ENCODE data around the gene CUX1.
"Not testable (repeated sequence)": the region's sequence is repeated elsewhere in the genome, so short reads cannot be mapped to it uniquely, and the experiment has no call there.

The CUX1 gene

DNA sequence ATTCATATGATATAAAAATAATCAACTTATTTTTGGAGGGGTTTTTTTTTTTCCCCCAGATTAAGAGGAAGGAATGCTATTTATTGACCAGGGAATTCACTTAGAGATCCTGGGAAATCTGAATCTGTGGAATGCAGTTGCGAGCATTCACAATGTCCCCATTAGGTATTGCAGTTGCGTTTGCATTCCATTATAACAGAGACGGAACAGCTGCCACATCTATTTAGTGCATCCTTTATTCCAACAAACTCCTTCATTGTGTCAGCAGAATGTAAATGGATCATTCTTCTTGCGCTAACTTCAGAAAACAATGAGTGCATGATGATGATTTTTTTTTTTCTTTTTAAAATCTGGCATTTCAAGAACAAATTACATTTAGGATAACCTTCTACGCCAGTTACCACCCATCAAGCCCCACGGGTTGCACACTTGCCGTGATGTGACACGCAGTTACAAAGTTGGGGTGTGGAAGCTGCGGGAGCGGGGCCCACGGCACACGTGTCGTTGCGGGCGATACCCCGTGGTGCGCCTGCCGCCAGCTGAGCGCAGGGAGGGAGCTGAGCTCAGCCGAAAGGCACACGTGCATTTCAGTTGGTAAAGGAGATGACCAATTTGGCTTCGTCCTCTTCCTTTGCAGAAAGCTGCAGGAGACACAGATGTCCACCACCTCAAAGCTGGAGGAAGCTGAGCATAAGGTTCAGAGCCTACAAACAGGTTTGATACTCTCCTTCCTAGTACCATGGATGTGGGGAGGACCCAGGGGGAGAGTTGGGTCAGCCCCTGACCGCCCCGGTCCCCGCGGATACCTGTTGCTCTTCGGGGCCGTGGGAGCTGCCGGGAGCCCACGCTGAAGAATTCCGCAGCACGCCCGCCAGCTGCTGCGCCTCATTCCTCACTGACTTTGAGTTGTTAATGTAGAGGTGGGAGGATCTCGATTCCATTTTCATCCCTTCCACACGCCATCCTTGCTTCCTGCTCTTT, 293.9 kb downstream of the CUX1 start:
- DNase-seq, result no peak

DNA sequence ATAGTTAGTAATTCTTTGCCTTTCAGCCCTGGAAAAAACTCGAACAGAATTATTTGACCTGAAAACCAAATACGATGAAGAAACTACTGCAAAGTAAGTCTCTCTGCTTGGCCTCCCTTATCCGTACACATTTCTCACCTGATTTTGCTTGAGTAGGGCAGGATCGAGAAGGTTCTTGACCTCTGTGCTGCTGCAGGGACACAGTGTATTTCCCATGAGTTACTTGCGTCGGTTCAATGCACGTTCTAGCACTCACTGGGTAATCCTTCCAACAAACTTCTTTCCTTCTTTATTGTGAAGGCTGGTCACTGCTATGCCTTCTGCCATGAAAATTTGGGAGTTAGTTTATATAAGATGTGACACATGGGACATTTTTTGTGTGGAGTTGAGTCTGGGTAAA, 297.8 kb downstream of the CUX1 start:
- no peak for DNase-seq

DNA sequence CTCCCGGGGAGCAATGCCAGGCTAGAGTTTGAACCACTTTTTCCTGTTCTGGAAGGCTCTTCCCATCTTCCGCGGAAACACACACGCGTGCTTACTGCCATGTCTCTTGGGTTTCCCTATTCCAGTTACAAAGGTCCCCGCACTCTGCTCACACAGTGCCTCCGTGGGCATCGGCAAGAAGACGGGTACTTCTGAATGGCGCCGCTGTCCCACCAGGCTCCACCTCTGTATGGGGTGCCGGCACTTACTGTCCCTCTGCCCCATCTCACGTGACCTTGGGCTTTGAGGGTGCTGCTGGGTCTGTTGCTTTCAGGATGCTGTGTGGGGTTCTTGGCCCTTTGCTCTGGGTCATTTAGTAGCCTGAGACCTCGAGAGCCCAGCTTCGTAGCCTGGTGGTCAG, 298.5 kb downstream of the CUX1 start:
- DNase-seq, result no peak

DNA sequence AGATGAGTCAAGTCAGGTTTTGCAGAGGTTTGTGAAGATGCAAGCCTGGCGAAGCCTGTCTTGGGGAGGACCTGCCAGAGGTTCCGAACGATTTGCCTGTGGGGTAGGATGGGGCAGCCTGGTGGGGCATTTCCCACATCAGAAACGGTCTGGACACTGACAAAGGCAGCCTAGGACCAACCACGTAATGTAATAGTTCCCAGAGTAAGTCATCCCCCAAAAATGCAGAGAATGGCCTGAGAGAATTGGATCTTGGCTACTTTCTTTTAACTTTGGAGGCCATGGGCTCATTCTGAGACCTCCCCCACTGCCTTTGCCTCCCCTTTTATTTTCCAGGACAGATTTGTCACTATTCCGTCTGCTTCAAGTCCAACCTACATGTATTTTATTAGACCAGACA, 300.3 kb downstream of the CUX1 start:
- DNase-seq, result no peak

DNA sequence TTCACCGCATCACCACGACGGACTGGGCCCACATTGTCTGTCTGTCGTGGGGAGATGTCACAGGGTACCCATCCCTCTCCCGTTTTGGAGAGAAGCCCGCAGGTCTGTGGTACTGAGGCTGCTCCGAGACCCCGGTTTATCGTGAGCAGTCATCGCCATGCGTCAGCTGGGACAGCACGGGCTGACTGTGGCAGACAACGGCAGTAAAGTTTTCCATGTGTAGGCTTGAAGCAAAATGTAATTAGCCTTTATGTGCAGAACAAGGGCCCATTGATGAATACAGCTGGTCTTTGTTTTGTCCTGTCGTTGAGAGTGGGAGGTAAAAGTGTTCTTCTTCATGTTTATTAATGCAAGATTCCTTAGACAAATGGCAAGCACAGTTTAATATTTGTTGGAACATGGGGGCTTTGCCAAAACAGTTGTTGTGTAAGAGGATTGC, 301.8 kb downstream of the CUX1 start:
- DNase-seq, result no peak

DNA sequence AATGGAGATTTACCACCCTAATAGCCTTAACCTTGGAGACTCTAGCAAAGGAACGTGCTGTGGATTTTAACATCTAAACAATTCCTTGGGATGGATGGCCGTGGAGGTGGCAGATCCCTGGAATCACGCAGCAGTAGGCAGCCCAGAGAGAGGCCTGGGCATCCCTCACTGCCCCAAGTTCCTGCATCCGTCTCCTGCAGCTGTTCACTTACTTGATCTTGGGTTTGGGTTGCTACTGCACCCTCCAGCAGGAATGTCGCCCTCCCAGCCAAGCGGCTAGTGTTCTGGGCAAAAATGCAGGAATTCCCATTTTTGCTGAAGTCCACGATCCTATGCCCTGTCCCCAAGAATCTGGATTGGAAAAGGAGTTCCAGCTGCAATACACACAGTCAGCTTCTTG, 302.5 kb downstream of the CUX1 start:
- no peak for DNase-seq

DNA sequence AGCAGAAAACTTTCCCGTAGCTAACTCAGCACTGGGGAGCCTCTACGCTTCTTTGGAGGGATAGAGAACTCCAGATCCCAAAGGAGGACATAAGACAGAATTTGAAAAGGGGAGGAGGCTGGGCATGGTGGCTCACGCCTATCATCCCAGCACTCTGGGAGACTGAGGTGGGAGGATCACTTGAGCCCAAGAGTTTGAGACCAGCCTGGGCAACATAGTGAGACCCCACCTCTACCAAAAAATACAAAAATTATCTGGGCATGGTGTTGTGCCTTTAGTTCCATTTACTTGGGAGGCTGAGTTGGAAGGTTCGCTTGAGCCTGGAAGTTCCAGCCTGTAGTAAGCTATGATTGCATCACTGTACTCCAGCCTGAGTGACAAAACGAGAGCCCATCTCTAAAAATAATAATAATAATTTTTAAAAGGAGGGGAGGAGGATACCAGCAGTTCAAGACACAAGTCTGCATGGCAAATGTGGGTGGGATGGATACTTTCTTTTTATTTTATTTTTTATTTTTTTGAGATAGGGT, 303.3 kb downstream of the CUX1 start:
- no peak for DNase-seq

DNA sequence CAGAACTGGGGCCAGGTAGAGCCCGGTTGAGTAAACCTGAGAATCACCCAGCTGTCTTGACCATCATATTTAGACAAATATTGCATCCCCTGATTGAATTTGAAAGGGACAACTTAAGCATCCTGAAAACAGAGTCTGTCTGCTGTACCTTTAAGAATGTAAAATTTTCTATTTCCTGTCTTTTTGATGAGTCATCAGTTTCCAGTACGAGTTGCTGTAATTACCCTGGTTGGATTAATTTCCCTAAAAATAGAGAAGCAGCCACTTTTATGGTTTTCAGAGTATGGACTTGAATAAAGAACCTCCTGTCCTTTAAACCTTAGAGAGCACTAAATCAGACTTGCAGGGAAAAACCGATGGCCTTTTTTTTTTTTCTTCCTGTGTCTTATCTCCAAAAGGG, 304.6 kb downstream of the CUX1 start:
- DNase-seq, result no peak

DNA sequence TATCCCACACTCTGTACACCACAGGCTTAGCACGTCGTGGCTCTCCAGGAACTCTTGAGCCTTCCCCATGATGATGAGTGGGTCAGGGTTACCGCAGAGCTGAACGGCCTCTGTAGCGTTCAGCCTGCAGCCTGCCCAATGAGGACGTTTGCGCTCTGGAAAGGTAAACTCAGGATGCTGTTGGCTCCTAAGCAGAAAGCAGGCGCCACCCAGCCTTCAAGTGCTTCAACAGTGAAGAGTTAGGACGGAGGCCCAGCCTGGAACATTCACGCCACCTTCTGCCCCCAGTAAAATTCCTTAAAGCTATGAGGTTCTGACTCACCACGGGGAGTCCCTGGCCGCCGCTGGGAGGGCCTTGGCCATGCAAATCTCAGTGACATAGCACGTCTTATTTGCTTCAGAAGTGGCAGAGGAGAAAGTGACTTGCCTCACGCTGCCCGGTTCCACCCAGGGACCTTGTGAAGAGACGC, 307.7 kb downstream of the CUX1 start:
- DNase-seq, result no peak

DNA sequence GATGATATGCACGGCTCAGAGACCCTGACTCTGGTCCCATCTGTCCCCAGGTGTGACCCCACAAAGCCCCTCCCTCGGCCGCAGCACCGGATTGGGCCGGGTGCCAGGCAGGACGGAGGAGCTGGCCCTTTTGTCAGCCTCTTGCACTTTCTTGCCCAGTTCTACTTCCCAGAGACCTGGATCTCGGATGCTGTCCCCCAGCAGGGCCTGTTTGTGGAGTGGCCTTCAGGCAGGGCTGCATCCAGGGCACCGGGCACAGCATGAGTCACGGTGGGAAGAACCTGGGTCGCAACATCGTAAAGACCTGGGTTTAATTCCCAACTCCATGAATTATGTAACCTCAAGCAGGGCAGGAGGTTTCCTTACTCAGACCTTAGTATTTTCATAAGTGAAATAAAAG, 310.9 kb downstream of the CUX1 start:
- DNase-seq, result no peak

DNA sequence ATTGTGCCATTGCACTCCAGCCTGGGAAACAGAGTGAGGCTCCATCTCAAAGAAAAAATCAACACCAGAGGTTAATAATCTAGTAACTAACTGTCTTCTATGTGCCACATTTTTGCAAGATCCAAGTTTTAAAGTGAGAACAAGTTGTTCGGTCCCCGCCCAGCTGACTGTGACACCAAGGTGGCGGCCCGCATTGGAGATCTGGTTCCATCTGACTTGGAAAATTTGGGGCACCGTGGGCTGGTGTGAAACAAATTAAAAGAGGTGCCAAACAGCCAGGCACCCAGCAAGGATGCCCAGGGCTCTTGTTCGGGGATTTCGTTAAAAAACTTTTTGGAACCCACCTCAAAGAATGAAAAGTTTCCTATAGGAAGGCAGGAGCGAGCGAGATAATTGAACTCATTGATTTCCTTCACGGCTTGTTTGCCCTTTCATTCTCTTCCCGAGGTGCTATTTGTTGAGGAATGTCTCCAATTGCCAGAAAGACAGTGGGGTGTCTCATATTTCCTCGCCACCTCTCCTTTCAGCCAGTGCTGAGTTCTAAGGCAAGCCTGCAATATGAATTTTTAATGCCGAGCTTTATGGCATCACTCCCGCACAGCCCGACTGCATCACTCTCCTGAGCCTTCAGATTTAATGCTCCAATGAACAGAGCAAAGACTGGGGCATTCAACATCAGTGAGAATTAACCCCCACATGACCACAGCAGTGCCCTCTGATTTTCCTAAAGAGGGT, 312.4 kb downstream of the CUX1 start:
- no peak for DNase-seq

DNA sequence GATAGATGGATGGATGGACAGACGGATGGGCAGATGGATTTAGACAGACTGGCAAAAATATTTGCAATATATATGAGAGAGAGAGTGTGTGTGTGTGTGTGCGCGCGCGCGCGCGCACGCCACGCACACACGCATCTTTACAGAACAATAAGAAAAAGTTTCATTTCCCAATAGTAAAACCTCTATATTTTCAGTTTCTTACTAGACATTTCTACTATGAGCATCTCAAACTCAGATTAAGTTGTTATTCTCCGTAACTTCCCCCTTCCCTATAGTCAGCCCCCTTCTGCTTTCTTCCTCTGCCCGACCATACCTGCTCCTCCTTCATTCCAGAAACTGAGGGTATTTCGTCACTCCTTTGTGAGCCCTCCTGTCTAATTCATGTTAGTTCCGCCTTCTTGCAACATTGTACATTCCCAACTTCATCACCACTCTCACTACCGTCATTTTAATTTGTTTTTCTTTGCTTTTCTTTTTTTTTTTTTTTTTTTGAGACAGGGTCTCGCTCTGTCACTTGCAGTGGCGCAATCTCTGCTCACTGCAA, 314.9 kb downstream of the CUX1 start:
- no peak for DNase-seq

DNA sequence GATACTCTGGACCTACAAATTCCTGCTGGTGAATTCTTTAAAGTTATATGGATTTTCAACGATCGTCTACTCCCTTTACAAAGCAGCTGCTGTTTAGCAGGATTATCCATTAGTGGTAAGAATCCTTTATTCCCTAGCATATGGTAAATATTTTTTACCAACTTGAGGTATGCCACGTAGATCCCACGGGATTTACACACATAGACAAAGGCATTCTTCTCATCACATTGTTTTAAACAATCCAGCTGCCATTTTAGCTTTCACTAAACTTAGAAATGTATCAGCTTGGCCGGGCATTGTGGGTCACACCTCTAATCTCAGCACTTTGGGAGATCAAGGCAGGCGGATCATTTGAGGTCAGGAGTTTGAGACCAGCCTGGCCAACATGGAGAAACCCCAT, 321.2 kb downstream of the CUX1 start:
- DNase-seq, result no peak

DNA sequence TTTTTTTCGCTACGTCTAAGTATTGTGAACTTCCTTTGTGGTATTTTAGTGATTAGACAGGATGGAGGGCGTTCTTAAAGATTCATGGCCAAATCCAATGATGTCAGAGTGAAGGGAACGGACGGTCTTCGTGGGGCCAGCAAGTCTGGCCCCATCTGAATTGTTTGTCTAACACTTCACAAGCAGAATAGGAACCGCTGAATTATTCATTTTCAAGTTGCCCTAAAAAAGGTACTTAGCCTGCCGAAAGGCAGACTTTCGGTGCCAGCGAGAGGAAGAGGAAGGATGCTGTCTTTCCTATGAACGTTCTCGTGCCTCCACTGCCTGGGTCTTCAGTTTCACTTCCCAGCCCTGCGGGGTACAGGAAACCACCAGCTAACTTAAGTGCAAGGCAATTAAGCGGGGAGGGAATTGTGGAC, 323.5 kb downstream of the CUX1 start:
- no peak for DNase-seq

DNA sequence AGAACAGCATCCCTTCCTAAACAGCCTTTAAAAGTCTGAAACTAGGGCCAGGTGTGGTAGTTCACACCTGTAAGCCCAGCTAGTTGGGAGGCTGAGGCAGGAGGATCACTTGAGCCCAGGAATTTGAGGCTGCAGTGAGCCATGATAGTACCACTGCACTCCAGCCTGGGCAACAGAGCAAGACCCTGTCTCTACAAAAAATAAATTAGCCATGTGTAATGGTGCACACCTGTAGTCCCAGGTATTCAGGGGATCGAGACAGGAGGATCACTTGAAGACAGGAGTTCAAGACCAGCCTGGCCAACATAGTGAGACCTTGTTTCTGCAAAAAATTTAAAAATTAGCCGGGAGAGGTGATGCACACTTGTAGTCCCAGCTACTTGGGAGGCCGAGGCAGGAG, 325.0 kb downstream of the CUX1 start:
- not testable (repeated sequence) for DNase-seq

DNA sequence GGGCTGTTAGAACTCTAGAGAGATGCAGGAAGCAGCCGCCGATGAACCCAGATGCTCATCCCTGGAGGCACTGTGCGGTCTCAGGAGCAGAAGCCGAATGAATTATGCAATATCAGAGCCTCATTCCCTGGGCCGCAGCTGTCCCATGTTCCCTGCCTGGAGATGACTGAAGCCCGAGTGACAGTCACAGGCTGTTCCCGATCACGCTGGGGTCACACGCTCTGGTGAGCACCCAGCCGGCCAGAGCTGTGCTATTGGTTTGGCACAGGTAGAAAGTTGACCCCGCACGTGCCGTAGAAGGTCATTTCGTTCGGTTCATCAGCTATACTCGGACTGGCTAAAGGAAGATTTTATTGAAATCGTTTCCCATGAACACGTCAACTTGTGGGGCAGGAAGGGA, 328.7 kb downstream of the CUX1 start:
- DNase-seq, result no peak

DNA sequence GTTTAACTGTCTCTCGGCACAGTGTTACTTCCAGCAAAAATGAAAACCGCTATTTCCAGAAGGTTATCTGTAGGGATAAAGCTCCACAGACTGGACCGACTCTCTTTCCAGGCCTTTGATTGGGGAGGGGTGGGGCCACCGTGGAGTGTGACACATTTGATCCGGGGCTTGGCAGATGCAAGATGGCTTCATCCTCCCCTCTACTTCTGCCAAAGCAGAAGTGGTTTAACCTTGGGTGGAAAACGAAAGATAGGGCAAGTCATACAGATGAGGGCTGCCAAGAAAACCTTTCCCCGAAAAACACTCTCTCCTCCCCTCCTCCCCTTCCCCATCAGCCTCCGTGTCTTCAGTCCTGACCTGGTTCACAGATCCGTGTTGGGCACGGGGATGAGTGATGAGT, 329.6 kb downstream of the CUX1 start:
- peak; percentile 8 for DNase-seq

DNA sequence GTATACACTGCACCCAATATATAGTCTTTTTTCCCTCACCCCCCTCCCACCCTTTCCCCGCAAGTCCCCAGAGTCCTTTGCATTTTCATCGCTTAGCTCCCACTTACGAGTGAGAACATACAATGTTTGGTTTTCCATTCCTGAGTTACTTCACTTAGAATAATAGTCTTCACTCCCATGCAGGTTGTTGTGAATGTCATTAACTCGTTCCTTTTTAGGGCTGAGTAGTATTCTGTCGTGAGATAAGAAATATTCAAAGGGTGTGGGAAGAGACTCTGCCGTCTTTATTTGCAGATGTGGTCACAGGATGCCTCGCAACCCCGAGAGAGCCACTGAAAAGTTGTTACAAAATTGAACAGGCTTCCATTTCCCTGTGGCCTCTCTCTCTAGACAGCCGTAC, 331.4 kb downstream of the CUX1 start:
- no peak for DNase-seq

DNA sequence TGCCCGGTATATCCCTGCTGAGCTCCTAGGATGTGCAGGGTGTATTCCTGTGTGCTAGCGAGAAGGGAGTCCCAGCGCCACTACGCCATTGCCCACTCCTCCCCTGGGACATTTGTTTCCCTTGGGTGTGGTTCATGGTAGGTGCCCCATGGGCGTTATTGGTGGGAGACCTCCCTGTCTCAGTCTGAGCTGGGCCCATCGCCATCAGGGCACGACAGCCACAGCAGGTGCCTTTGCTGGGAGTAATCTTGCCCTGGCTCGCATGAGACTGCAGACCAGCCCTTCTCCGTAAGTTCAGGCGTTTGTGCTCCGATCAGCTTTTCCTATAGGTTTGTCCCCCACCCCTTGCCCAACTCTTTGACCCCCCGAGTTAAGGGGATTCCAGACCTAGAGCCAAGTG, 332.0 kb downstream of the CUX1 start:
- no peak for DNase-seq

DNA sequence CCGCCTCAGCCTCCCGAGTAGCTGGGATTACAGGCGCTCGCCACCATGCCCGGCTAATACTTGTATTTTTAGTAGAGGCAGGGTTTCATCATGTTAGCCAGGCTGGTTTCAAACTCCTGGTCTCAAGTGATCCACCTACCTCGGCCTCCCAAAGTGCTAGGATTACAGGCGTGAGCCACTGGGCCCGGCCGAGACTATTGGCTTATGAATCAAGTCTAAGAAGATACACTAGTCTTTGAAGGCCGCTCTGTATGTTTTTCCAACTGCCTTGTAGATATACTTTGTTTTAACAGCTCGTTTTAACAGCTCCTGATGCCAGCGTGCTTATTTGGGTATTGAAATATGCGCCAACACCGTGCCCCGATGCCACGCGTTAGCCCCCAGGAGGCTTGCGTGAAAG, 332.8 kb downstream of the CUX1 start:
- no peak for DNase-seq

DNA sequence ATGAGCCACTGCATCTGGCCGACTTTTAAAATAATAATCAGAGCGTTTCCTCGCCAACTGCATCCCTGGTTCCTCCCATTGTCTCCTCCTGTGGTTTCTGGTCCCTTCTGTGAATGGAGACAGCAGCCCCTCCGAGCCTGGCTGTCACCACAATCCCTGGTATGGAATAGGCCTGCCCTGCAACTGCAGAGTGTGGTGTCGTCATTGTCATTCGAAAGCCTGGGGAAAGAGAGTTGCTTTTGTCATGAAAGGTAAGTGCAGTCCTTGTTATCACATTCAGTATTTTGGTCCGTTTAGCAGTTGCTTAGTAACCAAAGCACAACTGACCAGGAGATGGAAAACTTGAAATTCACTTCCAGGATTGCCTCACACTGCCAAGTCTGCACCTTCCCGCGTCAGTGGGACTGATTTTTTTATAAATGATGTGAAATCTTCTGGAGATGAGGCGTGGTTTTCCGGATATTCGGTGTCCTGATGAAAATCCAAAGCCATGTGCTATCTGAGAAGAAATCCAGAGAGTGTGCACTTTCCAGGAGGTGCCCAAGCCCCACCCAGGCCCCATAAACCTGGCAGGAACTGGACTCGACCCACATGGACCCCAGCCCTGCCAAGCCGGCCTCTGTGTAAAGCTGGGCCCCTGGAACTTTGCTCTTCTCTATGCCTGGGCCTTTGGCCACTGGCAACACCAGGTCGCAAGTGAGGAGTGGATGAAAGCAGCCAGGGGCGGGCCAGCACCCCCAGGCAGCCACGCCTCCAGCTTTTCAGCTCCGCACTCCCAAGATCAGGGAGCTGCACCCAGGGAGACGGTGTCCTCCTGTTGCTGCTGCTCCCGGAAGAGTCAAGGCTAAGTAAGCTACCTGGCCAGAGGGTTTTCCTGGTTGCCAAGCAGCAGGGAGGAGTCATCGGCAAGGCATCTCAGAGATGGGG, 335.5 kb downstream of the CUX1 start:
- DNase-seq, result no peak

DNA sequence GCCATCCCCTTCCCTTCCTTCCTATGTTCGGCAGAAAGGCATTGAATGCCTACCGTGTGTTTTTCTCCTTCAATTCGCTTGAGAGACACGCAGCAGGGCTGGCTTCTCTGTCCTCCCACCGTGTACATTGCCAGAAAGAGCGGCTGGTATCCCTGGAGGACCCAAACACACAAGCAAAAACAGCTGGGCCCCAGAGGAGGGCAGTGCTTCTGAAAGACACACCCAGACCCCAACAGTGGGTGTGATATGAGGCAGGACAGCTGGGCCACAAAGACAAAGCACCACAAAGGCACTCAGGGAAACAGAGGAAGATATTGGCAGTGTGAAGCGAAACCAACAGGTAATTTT, 336.1 kb downstream of the CUX1 start:
- no peak for DNase-seq

Data from GOT3 (cell line).